K562 (cell line): ENCODE data around the gene RGPD8. TPM values are rescaled to one million over a fixed set of nuclear protein-coding genes. Genes with fewer than 3 reads are reported as not detected.
A peak's percentile ranks its signal among the peaks of the same experiment; 100 is the strongest.

ENCODE experiments used
- ATF7 ChIP-seq: fragments of 450-650 bp; IDR thresholded peaks from 2 replicates; pipeline ENCODE4 v1.7.1; 2014; ENCODE audit warnings: mild to moderate bottlenecking, moderate library complexity
- ELF2 ChIP-seq: fragments of 250-450 bp; sonication (Bioruptor Pico); IDR thresholded peaks from 2 replicates; pipeline ENCODE4 v1.5.0; 2021; ENCODE audit warnings: mild to moderate bottlenecking
- ETS2 ChIP-seq: IDR thresholded peaks from 2 replicates; pipeline ENCODE4 v1.6.1; 2016; ENCODE audit warnings: borderline replicate concordance, missing genetic modification characterization, mild to moderate bottlenecking, moderate library complexity, missing compliant biosample characterization; ENCODE audit not compliant: poor library complexity, severe bottlenecking
- GATAD2B ChIP-seq: fragments of 450-650 bp; IDR thresholded peaks from 2 replicates; pipeline ENCODE4 v1.6.1; 2017; ENCODE audit warnings: mild to moderate bottlenecking, borderline replicate concordance
- IRF2 ChIP-seq: sonication (generic); formaldehyde crosslinking; IDR thresholded peaks from 2 replicates; pipeline ENCODE4 v1.8.1; 2022; ENCODE audit warnings: mild to moderate bottlenecking, missing genetic modification reagents
- KLF6 ChIP-seq: fragments of 250-450 bp; sonication (Bioruptor Pico); IDR thresholded peaks from 2 replicates; pipeline ENCODE4 v1.4.0; 2020; ENCODE audit warnings: mild to moderate bottlenecking, moderate library complexity, borderline replicate concordance
- MECOM ChIP-seq: fragments of 250-450 bp; sonication (Bioruptor Pico); IDR thresholded peaks from 2 replicates; pipeline ENCODE4 v1.8.0; 2022; ENCODE audit warnings: inconsistent platforms
- NR3C1 ChIP-seq: sonication (generic); formaldehyde crosslinking; IDR thresholded peaks from 2 replicates; pipeline ENCODE4 v1.8.1; 2022; ENCODE audit warnings: missing genetic modification reagents
- YY1 ChIP-seq, 3 experiments: IDR thresholded peaks; 2 replicates each; pipeline ENCODE4 v1.6.1; 2011; ENCODE audit warnings: low read length in 2 of 3, mild to moderate bottlenecking in 2 of 3, moderate library complexity in 2 of 3, borderline replicate concordance in 1 of 3, control low read depth in 1 of 3, low read depth in 1 of 3; ENCODE audit not compliant: insufficient read depth in 3 of 3, insufficient replicate concordance in 2 of 3, control insufficient read depth in 1 of 3, insufficient read length in 1 of 3; ENCODE audit errors: extremely low read depth in 1 of 3
- ZNF197 ChIP-seq: fragments of 200-800 bp; sonication (Bioruptor generic); IDR thresholded peaks from 2 replicates; pipeline ENCODE4 v1.6.1; 2016; ENCODE audit warnings: low read depth, missing genetic modification characterization, missing compliant biosample characterization
- ZNF436 ChIP-seq: fragments of 250-450, 450-650 bp; sonication (Bioruptor Pico); formaldehyde crosslinking; IDR thresholded peaks from 2 replicates; pipeline ENCODE4 v1.7.0; 2020; ENCODE audit warnings: mild to moderate bottlenecking
- ZNF764 ChIP-seq: fragments of 250-450 bp; sonication (Bioruptor Pico); IDR thresholded peaks from 2 replicates; pipeline ENCODE4 v1.4.0; 2020; ENCODE audit warnings: low read depth, mild to moderate bottlenecking, moderate library complexity
- ZNF766 ChIP-seq: fragments of 200-800 bp; sonication (Bioruptor generic); conservative IDR thresholded peaks from 2 replicates; pipeline ENCODE4 v1.6.1; 2016; ENCODE audit warnings: missing genetic modification characterization, missing compliant biosample characterization
- polyA plus RNA-seq, 8 experiments: library from polyadenylated mRNA; depleted of rRNA in 4 of 8; stranded (reverse) in 5 of 8; unstranded in 3 of 8; fragments of >200 nt; fragmentation: Nextera tagmentation in 2 of 8; fragmentation: Illumina TruSeq in 1 of 8; extraction: Ambion mirVana in 2 of 8; extraction: Trizol in 1 of 8; gene quantifications; 2 replicates each; pipeline versions ENCODE4 v1.2.1 to v1.2.3, GENCODE V29; 2011 to 2014; ENCODE audit warnings: inconsistent platforms in 1 of 8, missing spikeins in 1 of 8
- total RNA-seq, 7 experiments: library from RNA; depleted of rRNA in 6 of 7; stranded (reverse); fragments of >200 nt in 6 of 7; fragmentation: Illumina TruSeq in 2 of 7; extraction: Trizol in 2 of 7; gene quantifications; 2 replicates each; pipeline versions ENCODE4 v1.2.1 to v1.2.3, GENCODE V29; 2011 to 2021; ENCODE audit warnings: low replicate concordance in 1 of 7
- TF ChIP-seq, protein P1 (sequence below): fragments of 450-650 bp; IDR thresholded peaks from 2 replicates; pipeline ENCODE4 v1.6.1; 2014; ENCODE audit warnings: low read depth, mild to moderate bottlenecking, moderate library complexity, borderline replicate concordance
- TF ChIP-seq, protein P2 (sequence below): fragments of 450-650 bp; IDR thresholded peaks from 2 replicates; pipeline ENCODE4 v1.6.1; 2018; ENCODE audit not compliant: partially characterized antibody
- TF ChIP-seq, protein P3 (sequence below): fragments of 450-650 bp; formaldehyde crosslinking; IDR thresholded peaks from 2 replicates; pipeline ENCODE4 v1.4.0; 2020; ENCODE audit warnings: mild to moderate bottlenecking, mixed read lengths
- TF ChIP-seq, protein P4 (sequence below): fragments of 450-650 bp; IDR thresholded peaks from 2 replicates; pipeline ENCODE4 v1.6.1; 2017; ENCODE audit warnings: mild to moderate bottlenecking, moderate library complexity
- TF ChIP-seq, protein P5 (sequence below): sonication (generic); formaldehyde crosslinking; IDR thresholded peaks from 2 replicates; pipeline ENCODE4 v1.8.0; 2022; ENCODE audit warnings: mild to moderate bottlenecking, low read depth, missing genetic modification reagents

Gene RGPD8
- total and polyA plus RNA-seq, 9 of the 15 experiments (the other 6 are each of a cell fraction or from before 2014, with no cell fraction given): 0.03 to 0.47 (median 0.12) TPM; not detected in 1

DNA sequence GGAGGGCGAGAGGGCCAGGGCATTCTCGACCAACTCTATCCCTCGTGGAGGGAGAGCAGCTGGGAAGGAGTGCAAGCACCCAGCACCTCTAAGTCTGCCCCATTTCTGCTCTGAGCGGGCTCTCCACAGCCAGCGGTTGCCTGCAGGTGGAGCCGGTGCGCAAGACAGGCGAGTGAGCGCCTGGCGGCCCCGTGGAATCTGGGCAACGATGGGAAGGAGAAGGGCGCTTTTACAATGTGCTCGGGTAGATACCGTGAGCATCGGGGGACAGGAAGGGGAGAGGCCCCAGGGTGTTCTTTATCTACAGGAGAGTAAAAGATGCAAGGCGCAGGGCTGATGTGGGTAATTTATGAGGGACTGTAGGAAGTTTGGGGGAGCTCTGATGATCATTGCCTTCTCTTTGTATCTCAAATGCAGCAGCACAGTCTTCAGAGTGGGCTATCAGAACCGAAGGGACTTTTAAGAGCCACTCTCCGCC, 47.6 kb upstream of the RGPD8 start (continued):
- TF ChIP-seq ETS2 (no peak), IRF2 (CRISPR knock-in tag) (no peak), ZNF197 (CRISPR knock-in tag) (no peak), YY1 (IDR thresholded peaks at IDR 0.05; ENCODE audit: borderline replicate concordance in 1 of 3, control insufficient read depth in 1 of 3, extremely low read depth in 1 of 3, insufficient read depth in 3 of 3, insufficient read length in 1 of 3, insufficient replicate concordance in 2 of 3, low read depth in 1 of 3, low read length in 2 of 3) (peak in 2 of 3 experiments; percentile 31 to 69), NR3C1 (no peak), ATF7 (no peak), GATAD2B (no peak), ZNF764 (CRISPR knock-in tag) (no peak), MECOM (CRISPR knock-in tag) (no peak), ELF2 (CRISPR knock-in tag) (no peak), ZNF436 (CRISPR knock-in tag) (no peak), KLF6 (no peak), ZNF766 (CRISPR knock-in tag) (no peak)
- TF ChIP-seq, protein P1, sequence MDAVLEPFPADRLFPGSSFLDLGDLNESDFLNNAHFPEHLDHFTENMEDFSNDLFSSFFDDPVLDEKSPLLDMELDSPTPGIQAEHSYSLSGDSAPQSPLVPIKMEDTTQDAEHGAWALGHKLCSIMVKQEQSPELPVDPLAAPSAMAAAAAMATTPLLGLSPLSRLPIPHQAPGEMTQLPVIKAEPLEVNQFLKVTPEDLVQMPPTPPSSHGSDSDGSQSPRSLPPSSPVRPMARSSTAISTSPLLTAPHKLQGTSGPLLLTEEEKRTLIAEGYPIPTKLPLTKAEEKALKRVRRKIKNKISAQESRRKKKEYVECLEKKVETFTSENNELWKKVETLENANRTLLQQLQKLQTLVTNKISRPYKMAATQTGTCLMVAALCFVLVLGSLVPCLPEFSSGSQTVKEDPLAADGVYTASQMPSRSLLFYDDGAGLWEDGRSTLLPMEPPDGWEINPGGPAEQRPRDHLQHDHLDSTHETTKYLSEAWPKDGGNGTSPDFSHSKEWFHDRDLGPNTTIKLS: no peak
- TF ChIP-seq, protein P2, sequence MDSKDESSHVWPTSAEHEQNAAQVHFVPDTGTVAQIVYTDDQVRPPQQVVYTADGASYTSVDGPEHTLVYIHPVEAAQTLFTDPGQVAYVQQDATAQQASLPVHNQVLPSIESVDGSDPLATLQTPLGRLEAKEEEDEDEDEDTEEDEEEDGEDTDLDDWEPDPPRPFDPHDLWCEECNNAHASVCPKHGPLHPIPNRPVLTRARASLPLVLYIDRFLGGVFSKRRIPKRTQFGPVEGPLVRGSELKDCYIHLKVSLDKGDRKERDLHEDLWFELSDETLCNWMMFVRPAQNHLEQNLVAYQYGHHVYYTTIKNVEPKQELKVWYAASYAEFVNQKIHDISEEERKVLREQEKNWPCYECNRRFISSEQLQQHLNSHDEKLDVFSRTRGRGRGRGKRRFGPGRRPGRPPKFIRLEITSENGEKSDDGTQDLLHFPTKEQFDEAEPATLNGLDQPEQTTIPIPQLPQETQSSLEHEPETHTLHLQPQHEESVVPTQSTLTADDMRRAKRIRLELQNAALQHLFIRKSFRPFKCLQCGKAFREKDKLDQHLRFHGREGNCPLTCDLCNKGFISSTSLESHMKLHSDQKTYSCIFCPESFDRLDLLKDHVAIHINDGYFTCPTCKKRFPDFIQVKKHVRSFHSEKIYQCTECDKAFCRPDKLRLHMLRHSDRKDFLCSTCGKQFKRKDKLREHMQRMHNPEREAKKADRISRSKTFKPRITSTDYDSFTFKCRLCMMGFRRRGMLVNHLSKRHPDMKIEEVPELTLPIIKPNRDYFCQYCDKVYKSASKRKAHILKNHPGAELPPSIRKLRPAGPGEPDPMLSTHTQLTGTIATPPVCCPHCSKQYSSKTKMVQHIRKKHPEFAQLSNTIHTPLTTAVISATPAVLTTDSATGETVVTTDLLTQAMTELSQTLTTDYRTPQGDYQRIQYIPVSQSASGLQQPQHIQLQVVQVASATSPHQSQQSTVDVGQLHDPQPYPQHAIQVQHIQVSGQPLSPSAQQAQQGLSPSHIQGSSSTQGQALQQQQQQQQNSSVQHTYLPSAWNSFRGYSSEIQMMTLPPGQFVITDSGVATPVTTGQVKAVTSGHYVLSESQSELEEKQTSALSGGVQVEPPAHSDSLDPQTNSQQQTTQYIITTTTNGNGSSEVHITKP: peak; percentile 21
- TF ChIP-seq, protein P3, sequence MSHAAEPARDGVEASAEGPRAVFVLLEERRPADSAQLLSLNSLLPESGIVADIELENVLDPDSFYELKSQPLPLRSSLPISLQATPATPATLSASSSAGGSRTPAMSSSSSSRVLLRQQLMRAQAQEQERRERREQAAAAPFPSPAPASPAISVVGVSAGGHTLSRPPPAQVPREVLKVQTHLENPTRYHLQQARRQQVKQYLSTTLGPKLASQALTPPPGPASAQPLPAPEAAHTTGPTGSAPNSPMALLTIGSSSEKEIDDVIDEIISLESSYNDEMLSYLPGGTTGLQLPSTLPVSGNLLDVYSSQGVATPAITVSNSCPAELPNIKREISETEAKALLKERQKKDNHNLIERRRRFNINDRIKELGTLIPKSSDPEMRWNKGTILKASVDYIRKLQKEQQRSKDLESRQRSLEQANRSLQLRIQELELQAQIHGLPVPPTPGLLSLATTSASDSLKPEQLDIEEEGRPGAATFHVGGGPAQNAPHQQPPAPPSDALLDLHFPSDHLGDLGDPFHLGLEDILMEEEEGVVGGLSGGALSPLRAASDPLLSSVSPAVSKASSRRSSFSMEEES (CRISPR knock-in tag): no peak
- TF ChIP-seq, protein P4, sequence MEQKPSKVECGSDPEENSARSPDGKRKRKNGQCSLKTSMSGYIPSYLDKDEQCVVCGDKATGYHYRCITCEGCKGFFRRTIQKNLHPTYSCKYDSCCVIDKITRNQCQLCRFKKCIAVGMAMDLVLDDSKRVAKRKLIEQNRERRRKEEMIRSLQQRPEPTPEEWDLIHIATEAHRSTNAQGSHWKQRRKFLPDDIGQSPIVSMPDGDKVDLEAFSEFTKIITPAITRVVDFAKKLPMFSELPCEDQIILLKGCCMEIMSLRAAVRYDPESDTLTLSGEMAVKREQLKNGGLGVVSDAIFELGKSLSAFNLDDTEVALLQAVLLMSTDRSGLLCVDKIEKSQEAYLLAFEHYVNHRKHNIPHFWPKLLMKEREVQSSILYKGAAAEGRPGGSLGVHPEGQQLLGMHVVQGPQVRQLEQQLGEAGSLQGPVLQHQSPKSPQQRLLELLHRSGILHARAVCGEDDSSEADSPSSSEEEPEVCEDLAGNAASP: no peak
- TF ChIP-seq, protein P5, sequence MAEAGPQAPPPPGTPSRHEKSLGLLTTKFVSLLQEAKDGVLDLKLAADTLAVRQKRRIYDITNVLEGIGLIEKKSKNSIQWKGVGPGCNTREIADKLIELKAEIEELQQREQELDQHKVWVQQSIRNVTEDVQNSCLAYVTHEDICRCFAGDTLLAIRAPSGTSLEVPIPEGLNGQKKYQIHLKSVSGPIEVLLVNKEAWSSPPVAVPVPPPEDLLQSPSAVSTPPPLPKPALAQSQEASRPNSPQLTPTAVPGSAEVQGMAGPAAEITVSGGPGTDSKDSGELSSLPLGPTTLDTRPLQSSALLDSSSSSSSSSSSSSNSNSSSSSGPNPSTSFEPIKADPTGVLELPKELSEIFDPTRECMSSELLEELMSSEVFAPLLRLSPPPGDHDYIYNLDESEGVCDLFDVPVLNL (CRISPR knock-in tag): no peak
